Caco-2 (cell line): ENCODE data around the gene RNLS. TPM values are rescaled to one million over a fixed set of nuclear protein-coding genes. Genes with fewer than 3 reads are reported as not detected.

Experiments
- BruUV-seq: library from RNA; stranded (reverse); fragments of 400-500 nt; replicated peaks from 2 replicates; lab custom pipeline; 2021; lab: Mats Ljungman, UMichigan
- CTCF ChIA-PET: fragments of 300-600 bp; sonication (Branson Sonifier 250); formaldehyde crosslinking; loops from one replicate; lab custom pipeline; 2022; ENCODE audit warnings: antibody characterized with exemption; lab: Charles Lee
- POLR2A ChIA-PET: fragments of 300-600 bp; sonication (Branson Sonifier 250); formaldehyde crosslinking; loops from one replicate; lab custom pipeline; 2022; ENCODE audit warnings: antibody characterized with exemption; lab: Charles Lee
- DNase-seq, 2 experiments: peaks; one replicate each; pipeline versions ENCODE4 v3.0.0 to v3.0.0-alpha.2; 2020 to 2022
- H3K27me3 ChIP-seq: replicated peaks from 2 replicates; pipeline ENCODE4 v1.6.0; 2011; ENCODE audit warnings: low read length; ENCODE audit not compliant: control insufficient read depth, insufficient read depth
- H3K36me3 ChIP-seq: 2 replicates; pipeline ENCODE4 v1.5.1; 2011; ENCODE audit warnings: low read length; ENCODE audit not compliant: control insufficient read depth, insufficient read depth
- H3K4me1 ChIP-seq: fragments of 250-450 bp; sonication (Bioruptor Pico); 2 replicates; pipeline ENCODE4 v1.5.1; 2020; ENCODE audit warnings: mild to moderate bottlenecking
- H3K4me3 ChIP-seq: 2 replicates; pipeline ENCODE4 v1.5.1; 2011; ENCODE audit warnings: low read depth, mild to moderate bottlenecking, control low read depth, low read length
- H3K9me3 ChIP-seq: fragments of 250-450 bp; sonication (Bioruptor Pico); 2 replicates; pipeline ENCODE4 v1.5.1; 2020; ENCODE audit warnings: mild to moderate bottlenecking, moderate library complexity
- H3K27ac Mint-ChIP-seq: one replicate; pipeline ENCODE4 v1.8.0; 2022; ENCODE audit warnings: mixed read lengths; ENCODE audit not compliant: unreplicated experiment
- H3K27me3 Mint-ChIP-seq: one replicate; pipeline ENCODE4 v1.8.0; 2022; ENCODE audit warnings: mixed read lengths; ENCODE audit not compliant: insufficient read depth, unreplicated experiment
- H3K36me3 Mint-ChIP-seq: one replicate; pipeline ENCODE4 v1.8.0; 2022; ENCODE audit warnings: mild to moderate bottlenecking, mixed read lengths; ENCODE audit not compliant: insufficient read depth, unreplicated experiment
- H3K4me1 Mint-ChIP-seq: one replicate; pipeline ENCODE4 v1.8.0; 2022; ENCODE audit warnings: low read depth, mixed read lengths; ENCODE audit not compliant: unreplicated experiment
- H3K4me3 Mint-ChIP-seq: one replicate; pipeline ENCODE4 v1.8.0; 2022; ENCODE audit warnings: mild to moderate bottlenecking, moderate library complexity, mixed read lengths; ENCODE audit not compliant: unreplicated experiment
- H3K9me3 Mint-ChIP-seq: one replicate; pipeline ENCODE4 v1.8.0; 2022; ENCODE audit warnings: mixed read lengths; ENCODE audit not compliant: unreplicated experiment
- intact Hi-C: fragments of 100-400 bp; cut with micrococcal nuclease; formaldehyde crosslinking; loops from one replicate; pipeline ENCODE4 v1.10.0; 2022; ENCODE audit not compliant: unreplicated experiment
- total RNA-seq: library from RNA; stranded (reverse); gene quantifications from 2 replicates; pipeline ENCODE4 v1.2.3, GENCODE V29; 2022
- TF ChIP-seq, protein P1 (sequence below), 2 experiments: fragments of 200-600 bp in 1 of 2; IDR thresholded peaks; 1 replicate in 1 of 2; 2 replicates in 1 of 2; pipeline versions ENCODE4 v1.5.1 to v1.8.0; 2011 to 2022; ENCODE audit warnings: antibody characterized with exemption in 1 of 2, control low read depth in 1 of 2, inconsistent platforms in 1 of 2, low read depth in 1 of 2, low read length in 1 of 2, mild to moderate bottlenecking in 1 of 2, moderate library complexity in 1 of 2; ENCODE audit not compliant: insufficient read depth in 1 of 2, severe bottlenecking in 1 of 2, unreplicated experiment in 1 of 2

The RNLS gene
- total RNA-seq, 1 experiment from 2014 or later = 5.7 TPM

DNA sequence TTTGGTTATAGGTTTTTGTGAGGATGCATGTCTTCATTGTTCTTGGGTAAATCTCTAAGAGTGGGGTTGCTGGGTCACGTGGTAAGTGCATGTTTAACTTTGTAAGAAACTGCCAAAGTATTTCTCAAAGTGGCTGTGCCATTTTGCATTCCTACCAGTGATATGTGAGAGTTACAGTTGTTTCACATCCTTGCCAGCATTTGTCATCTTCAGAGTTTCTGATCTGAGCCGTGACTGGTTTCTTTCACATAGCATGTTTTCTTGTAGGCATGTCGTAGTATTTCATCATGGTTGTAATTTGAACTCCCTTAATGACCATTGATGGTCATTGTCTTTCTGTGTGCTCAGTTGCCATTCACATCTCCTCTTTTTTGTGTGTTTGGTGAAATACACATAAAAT lies 286.0 kb downstream of the RNLS start:
- Histone ChIP-seq H3K36me3 (no peaks in the 10 kb centered on the region), H3K4me1 (no peaks in the 10 kb centered on the region; the same call in 1 of the 2 replicates), H3K4me3 (no peak overlapping the region), H3K27me3 (no peaks in the 10 kb centered on the region), H3K9me3 (no peaks in the 10 kb centered on the region)
- DNase-seq = no peak
- H3K36me3 Mint-ChIP-seq = no peaks in the 10 kb centered on the region
- no peaks in the 10 kb centered on the region for H3K4me1 Mint-ChIP-seq
- no TSS peak for BruUV-seq
- POLR2A ChIA-PET = no interaction called here
- H3K4me3 Mint-ChIP-seq = no peak overlapping the region
- no peak overlapping the region for H3K27ac Mint-ChIP-seq
- CTCF ChIA-PET = no interaction called here
- intact Hi-C loops = no loop called here
- no peaks in the 10 kb centered on the region for H3K9me3 Mint-ChIP-seq
- peaks cover 7% of the 10 kb centered on the region for H3K27me3 Mint-ChIP-seq
- TF ChIP-seq, protein P1, sequence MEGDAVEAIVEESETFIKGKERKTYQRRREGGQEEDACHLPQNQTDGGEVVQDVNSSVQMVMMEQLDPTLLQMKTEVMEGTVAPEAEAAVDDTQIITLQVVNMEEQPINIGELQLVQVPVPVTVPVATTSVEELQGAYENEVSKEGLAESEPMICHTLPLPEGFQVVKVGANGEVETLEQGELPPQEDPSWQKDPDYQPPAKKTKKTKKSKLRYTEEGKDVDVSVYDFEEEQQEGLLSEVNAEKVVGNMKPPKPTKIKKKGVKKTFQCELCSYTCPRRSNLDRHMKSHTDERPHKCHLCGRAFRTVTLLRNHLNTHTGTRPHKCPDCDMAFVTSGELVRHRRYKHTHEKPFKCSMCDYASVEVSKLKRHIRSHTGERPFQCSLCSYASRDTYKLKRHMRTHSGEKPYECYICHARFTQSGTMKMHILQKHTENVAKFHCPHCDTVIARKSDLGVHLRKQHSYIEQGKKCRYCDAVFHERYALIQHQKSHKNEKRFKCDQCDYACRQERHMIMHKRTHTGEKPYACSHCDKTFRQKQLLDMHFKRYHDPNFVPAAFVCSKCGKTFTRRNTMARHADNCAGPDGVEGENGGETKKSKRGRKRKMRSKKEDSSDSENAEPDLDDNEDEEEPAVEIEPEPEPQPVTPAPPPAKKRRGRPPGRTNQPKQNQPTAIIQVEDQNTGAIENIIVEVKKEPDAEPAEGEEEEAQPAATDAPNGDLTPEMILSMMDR (IDR thresholded peaks at IDR 0.05; ENCODE audit: insufficient read depth in 1 of 2, low read depth in 1 of 2, low read length in 1 of 2, severe bottlenecking in 1 of 2, unreplicated experiment in 1 of 2) = no peak

DNA sequence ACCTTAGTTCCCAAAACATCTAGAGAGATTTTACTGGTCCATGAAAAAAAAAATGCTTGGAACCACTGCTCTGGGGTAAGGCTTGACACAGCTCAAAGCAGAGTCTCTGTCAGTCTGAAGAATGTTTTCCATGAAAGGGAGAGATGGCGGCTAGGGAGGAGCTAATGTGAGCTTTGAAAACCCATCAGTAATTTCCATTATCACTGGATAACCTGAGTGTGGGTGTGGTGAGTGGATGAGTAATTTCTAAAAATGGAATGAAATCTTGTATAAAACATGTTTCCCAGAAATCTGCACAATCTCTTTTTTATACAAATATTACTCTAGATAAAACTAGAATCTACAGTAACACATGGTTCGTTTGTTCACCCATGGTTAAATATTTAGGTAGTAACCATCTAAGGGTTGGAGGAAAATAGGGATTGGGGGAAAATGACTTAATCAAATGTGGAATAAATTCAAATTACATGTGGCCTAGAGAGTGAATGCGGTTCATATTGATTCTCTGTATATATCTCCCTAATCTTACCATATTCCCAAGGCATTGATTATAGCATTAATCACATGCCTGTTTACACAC lies 289.4 kb downstream of the RNLS start:
- no peaks in the 10 kb centered on the region for H3K9me3 ChIP-seq
- Mint-ChIP-seq H3K27ac (no peak overlapping the region), H3K27me3 (peaks cover 3% of the 10 kb centered on the region), H3K4me1 (no peaks in the 10 kb centered on the region), H3K4me3 (no peak overlapping the region), H3K36me3 (no peaks in the 10 kb centered on the region), H3K9me3 (no peaks in the 10 kb centered on the region)
- POLR2A ChIA-PET = no interaction called here
- no TSS peak for BruUV-seq
- no peaks in the 10 kb centered on the region for H3K36me3 ChIP-seq
- no peaks in the 10 kb centered on the region; the same call in 1 of the 2 replicates for H3K4me1 ChIP-seq
- intact Hi-C loops = no loop called here
- H3K27me3 ChIP-seq = no peaks in the 10 kb centered on the region
- CTCF ChIA-PET = no interaction called here
- TF ChIP-seq, protein P1 (IDR thresholded peaks at IDR 0.05; ENCODE audit: insufficient read depth in 1 of 2, low read depth in 1 of 2, low read length in 1 of 2, severe bottlenecking in 1 of 2, unreplicated experiment in 1 of 2) = no peak
- DNase-seq = no peak
- no peak overlapping the region for H3K4me3 ChIP-seq

DNA sequence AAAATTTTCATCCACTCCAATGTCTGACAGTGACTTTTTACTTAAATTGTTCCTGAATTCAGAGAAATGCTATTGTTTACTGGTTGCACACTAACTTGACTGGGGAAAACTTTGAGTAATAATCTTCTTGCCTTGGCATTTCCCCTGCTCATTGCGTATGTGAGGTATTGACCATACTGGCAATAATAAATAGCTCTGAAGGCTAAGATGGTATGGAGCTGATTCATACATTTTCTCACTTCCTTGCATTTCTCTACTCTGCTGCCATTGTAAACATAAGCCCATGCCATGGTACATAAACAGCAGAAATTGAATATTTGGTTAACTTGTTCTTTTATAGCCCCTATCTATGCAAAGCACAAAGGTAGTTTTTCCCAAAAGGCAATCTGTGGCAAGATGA lies 290.0 kb downstream of the RNLS start:
- no peak overlapping the region for H3K4me3 Mint-ChIP-seq

More for the DNA sequence above, 290.0 kb downstream of the RNLS start:
- no peak for DNase-seq
- Mint-ChIP-seq H3K9me3 (no peaks in the 10 kb centered on the region), H3K27me3 (peaks cover 3% of the 10 kb centered on the region), H3K27ac (no peak overlapping the region), H3K36me3 (no peaks in the 10 kb centered on the region), H3K4me1 (no peaks in the 10 kb centered on the region)
- H3K4me3 ChIP-seq = no peak overlapping the region
- TF ChIP-seq, protein P1 (IDR thresholded peaks at IDR 0.05; ENCODE audit: insufficient read depth in 1 of 2, low read depth in 1 of 2, low read length in 1 of 2, severe bottlenecking in 1 of 2, unreplicated experiment in 1 of 2) = no peak
- no peaks in the 10 kb centered on the region for H3K36me3 ChIP-seq
- POLR2A ChIA-PET = no interaction called here
- no peaks in the 10 kb centered on the region for H3K9me3 ChIP-seq
- intact Hi-C loops = no loop called here
- no TSS peak for BruUV-seq
- CTCF ChIA-PET = no interaction called here
- no peaks in the 10 kb centered on the region for H3K27me3 ChIP-seq
- H3K4me1 ChIP-seq = no peaks in the 10 kb centered on the region; the same call in 1 of the 2 replicates
